T-cell (primary cell): ENCODE measurements around the gene ZNF286A. TPM values are rescaled to one million over a fixed set of nuclear protein-coding genes. Genes with fewer than 3 reads are reported as not detected.
"Not testable (repeated sequence)": the region's sequence is repeated elsewhere in the genome, so short reads cannot be mapped to it uniquely, and the experiment has no call there.

ENCODE experiments used
- ATAC-seq, 4 experiments: fragments of 200-7000 bp in 3 of 4; fragments of 150-1000 bp in 1 of 4; cut with Tn5 transposase; replicated peaks in 1 of 4; 1 replicate in 3 of 4; 2 replicates in 1 of 4; pipeline ENCODE4 v1.10.0; 2021; ENCODE audit warnings: moderate library complexity in 3 of 4, mild to moderate bottlenecking in 2 of 4, moderate number of reproducible peaks in 1 of 4
- CTCF ChIA-PET, 2 donors: fragments of 300-600 bp; sonication (Branson Sonifier 250); formaldehyde crosslinking; loops; one replicate each; lab custom pipeline; 2022; ENCODE audit warnings: antibody characterized with exemption in 2 of 2; lab: Charles Lee
- POLR2A ChIA-PET, 2 donors: fragments of 300-600 bp; sonication (Branson Sonifier 250); formaldehyde crosslinking; loops; one replicate each; lab custom pipeline; 2022; ENCODE audit warnings: antibody characterized with exemption in 2 of 2; lab: Charles Lee
- DNase-seq, 35 experiments: peaks; one replicate each; pipeline versions ENCODE4 v3.0.0 to v3.0.0-alpha.2; 2013 to 2023
- H3K27ac ChIP-seq: one replicate; pipeline ENCODE4 v1.5.1; 2013; ENCODE audit warnings: low read length
- H3K27me3 ChIP-seq, 2 experiments: replicated peaks in 1 of 2; 1 replicate in 1 of 2; 2 replicates in 1 of 2; pipeline versions ENCODE4 v1.6.1 to v1.7.0; 2013; ENCODE audit warnings: low read length in 1 of 2, mixed read lengths in 1 of 2; ENCODE audit not compliant: control insufficient read depth in 2 of 2, insufficient read depth in 2 of 2; ENCODE audit errors: extremely low read depth in 1 of 2
- H3K36me3 ChIP-seq, 2 donors: 1 replicate in 1 of 2; 2 replicates in 1 of 2; pipeline versions ENCODE4 v1.6.1 to v1.7.0; 2013; ENCODE audit warnings: low read length in 1 of 2; ENCODE audit not compliant: control insufficient read depth in 2 of 2, insufficient read depth in 1 of 2; ENCODE audit errors: extremely low read depth in 1 of 2
- H3K4me1 ChIP-seq, 2 experiments: 1 replicate in 1 of 2; 2 replicates in 1 of 2; pipeline versions ENCODE4 v1.6.1 to v1.7.0; 2013; ENCODE audit warnings: low read length in 2 of 2, mixed read lengths in 1 of 2; ENCODE audit not compliant: insufficient read depth in 2 of 2, control insufficient read depth in 1 of 2; ENCODE audit errors: extremely low read depth in 1 of 2
- H3K4me3 ChIP-seq, 2 donors: 1 replicate in 1 of 2; 2 replicates in 1 of 2; pipeline versions ENCODE4 v1.5.1 to v1.7.0; 2013; ENCODE audit warnings: mild to moderate bottlenecking in 2 of 2, low read length in 1 of 2, moderate library complexity in 1 of 2; ENCODE audit not compliant: control insufficient read depth in 1 of 2; ENCODE audit errors: extremely low read depth in 1 of 2
- H3K9me3 ChIP-seq: 2 replicates; pipeline ENCODE4 v1.7.0; 2013
- H3K27ac Mint-ChIP-seq, 2 donors: one replicate each; pipeline ENCODE4 v1.8.0; 2020 to 2021; ENCODE audit warnings: mild to moderate bottlenecking in 2 of 2, mixed read lengths in 2 of 2
- H3K27me3 Mint-ChIP-seq, 2 donors: one replicate each; pipeline ENCODE4 v1.8.0; 2021 to 2022; ENCODE audit warnings: mixed read lengths in 2 of 2
- H3K36me3 Mint-ChIP-seq: one replicate; pipeline ENCODE4 v1.8.0; 2021; ENCODE audit warnings: mixed read lengths
- H3K4me1 Mint-ChIP-seq, 3 donors: one replicate each; pipeline ENCODE4 v1.8.0; 2020 to 2022; ENCODE audit warnings: mixed read lengths in 3 of 3, mild to moderate bottlenecking in 1 of 3
- H3K4me3 Mint-ChIP-seq, 3 donors: one replicate each; pipeline ENCODE4 v1.8.0; 2020 to 2022; ENCODE audit warnings: mild to moderate bottlenecking in 3 of 3, mixed read lengths in 3 of 3, moderate library complexity in 3 of 3
- H3K9me3 Mint-ChIP-seq, 3 donors: one replicate each; pipeline ENCODE4 v1.8.0; 2020 to 2022; ENCODE audit warnings: mixed read lengths in 3 of 3
- WGBS: methylation state at CpG from one replicate; pipeline ENCODE4 v1.1.5; 2013; ENCODE audit warnings: missing lambda C conversion rate; ENCODE audit not compliant: insufficient coverage; 5-methylcytosine and 5-hydroxymethylcytosine counted together
- total RNA-seq, 35 experiments: library from RNA in 6 of 35; stranded (reverse) in 6 of 35; fragments of 120-200 nt in 1 of 35; gene quantifications; one replicate each; pipeline versions ENCODE4 v1.2.1 to v1.2.4 and lab custom pipeline; 2013 to 2026

Gene ZNF286A
- total RNA-seq, 5 donors from 2014 or later (not counting 1 experiment from before 2014, with no cell fraction given): 15.9 to 44.3 (median 26.0) TPM

DNA sequence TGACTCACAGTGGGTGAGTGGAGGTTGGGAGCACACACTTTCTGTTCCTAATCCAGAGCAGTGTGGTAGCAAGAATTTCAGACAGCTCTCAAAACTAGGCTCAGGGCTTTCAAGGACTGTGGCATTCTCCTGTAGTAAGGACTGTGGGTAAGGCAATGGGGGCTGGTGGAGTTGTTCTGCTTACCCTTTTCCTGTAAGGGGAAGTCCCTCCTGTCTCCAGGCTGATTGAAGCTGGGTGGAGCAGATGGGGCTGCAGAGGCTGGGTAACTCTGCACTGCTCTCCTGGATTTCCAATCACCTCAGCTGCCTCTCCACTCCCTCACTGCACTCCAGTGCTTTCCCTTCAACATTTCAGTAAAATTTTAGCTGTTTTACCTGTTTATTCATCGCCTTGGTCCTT is 12.1 kb upstream of the ZNF286A start:
- DNase-seq, H3K27me3 ChIP-seq, ATAC-seq, H3K36me3 Mint-ChIP-seq, H3K9me3 Mint-ChIP-seq, H3K36me3 ChIP-seq, POLR2A ChIA-PET, H3K27me3 Mint-ChIP-seq, H3K27ac ChIP-seq, CTCF ChIA-PET, H3K4me3 Mint-ChIP-seq, H3K4me3 ChIP-seq, H3K9me3 ChIP-seq, H3K27ac Mint-ChIP-seq: not testable (repeated sequence)
- WGBS: no CpG with 5 or more reads among the region's 1 CpG
- peaks cover 0 to 13% of the 10 kb centered on the region in 2 experiments for H3K4me1 ChIP-seq
- peaks cover 16 to 19% (median 16%) of the 10 kb centered on the region in 3 donors for H3K4me1 Mint-ChIP-seq

DNA sequence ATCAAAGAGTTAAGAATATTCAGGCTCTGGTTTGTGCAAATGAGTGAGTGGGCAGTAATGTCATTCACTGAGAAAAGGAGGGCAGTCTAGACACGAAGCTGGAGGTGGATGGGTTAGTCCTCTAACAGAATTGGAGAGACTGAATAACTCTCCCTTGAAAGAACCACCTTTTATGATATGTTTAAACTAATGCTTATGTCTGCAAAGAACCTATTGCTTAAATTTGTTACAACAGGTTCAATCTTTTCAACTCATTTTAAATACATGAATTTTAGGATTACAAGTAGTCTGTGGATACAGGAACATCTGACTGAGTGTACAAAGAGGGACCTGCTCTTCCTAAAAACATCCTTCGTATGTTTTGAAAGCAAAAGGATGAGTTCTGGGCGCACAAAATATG is 585 bp upstream of the ZNF286A start:
- H3K27me3 Mint-ChIP-seq, H3K36me3 ChIP-seq, H3K27me3 ChIP-seq, H3K9me3 Mint-ChIP-seq, CTCF ChIA-PET, H3K9me3 ChIP-seq, POLR2A ChIA-PET, H3K4me1 ChIP-seq: not testable (repeated sequence)
- H3K4me1 Mint-ChIP-seq: peaks cover 6 to 19% (median 12%) of the 10 kb centered on the region in 3 donors
- peaks cover 10% of the 10 kb centered on the region for H3K36me3 Mint-ChIP-seq
- peak overlapping the region; percentile 87 to 95 for H3K27ac Mint-ChIP-seq
- Histone ChIP-seq H3K4me3 (peak overlapping the region; percentile 70 to 72), H3K27ac (peak overlapping the region; percentile 77)
- WGBS: no CpG with 5 or more reads among the region's 3 CpGs
- ATAC-seq (peak in 1 of 4 experiments; percentile 0), DNase-seq (peak in 1 of 35 experiments; percentile 12)
- peak overlapping the region; percentile 92 to 98 (median 92) for H3K4me3 Mint-ChIP-seq

GRCh38 chr17:15699937-15700336 is 385 bp downstream of the ZNF286A start:
- peaks cover 15% of the 10 kb centered on the region for H3K36me3 Mint-ChIP-seq
- Histone ChIP-seq H3K27ac (peak overlapping the region; percentile 77), H3K4me3 (peak overlapping the region in 1 of 2 donors; percentile 70)
- H3K27me3 ChIP-seq, H3K27me3 Mint-ChIP-seq, DNase-seq, H3K9me3 ChIP-seq, CTCF ChIA-PET, H3K36me3 ChIP-seq, H3K9me3 Mint-ChIP-seq, H3K4me1 ChIP-seq, POLR2A ChIA-PET: not testable (repeated sequence)
- WGBS: no CpG with 5 or more reads among the region's 21 CpGs
- ATAC-seq: peak; percentile 3 to 15 (median 7)
- peak overlapping the region; percentile 92 to 98 (median 92) for H3K4me3 Mint-ChIP-seq
- H3K27ac Mint-ChIP-seq: peak overlapping the region; percentile 87 to 95
- peaks cover 6 to 19% (median 12%) of the 10 kb centered on the region in 3 donors for H3K4me1 Mint-ChIP-seq

DNA sequence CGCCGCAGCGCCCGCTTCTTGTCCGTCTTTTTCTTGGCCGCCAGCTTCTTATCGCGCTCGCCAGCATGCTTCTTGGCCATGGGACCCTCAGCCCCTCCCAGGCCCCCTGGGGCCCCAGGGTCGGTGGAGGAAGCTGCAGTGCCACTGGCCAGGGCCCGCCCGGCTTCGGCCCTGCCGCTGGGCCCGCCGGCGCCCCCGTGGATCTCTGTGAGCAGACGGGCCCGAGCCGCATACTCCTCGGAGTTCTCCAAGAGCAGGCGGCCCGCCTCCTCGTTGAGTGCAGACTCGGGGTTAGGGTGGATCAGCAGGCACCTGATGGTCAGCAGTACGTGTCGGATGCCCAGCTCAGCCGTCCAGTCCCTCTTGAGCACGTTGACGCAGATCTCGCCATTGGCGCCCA is 4.7 kb downstream of the ZNF286A start:
- ATAC-seq, H3K4me1 ChIP-seq, H3K4me3 Mint-ChIP-seq, H3K9me3 ChIP-seq, H3K4me3 ChIP-seq, H3K27ac ChIP-seq, H3K27me3 ChIP-seq, H3K27me3 Mint-ChIP-seq, DNase-seq, H3K4me1 Mint-ChIP-seq, CTCF ChIA-PET, H3K27ac Mint-ChIP-seq: not testable (repeated sequence)
- 99% methylated on average over 14 of the region's 33 CpGs for WGBS
- POLR2A ChIA-PET: interaction anchor here in 1 of 2 donors (0.6 kb wide), 1 partner anchor 1381 kb away, joined by 3 read pairs; no protein-coding TSS in a partner anchor
- H3K36me3 ChIP-seq: peaks cover 0 to 20% of the 10 kb centered on the region in 2 donors
- Mint-ChIP-seq H3K36me3 (peaks cover 50% of the 10 kb centered on the region), H3K9me3 (peaks cover 6 to 18% (median 15%) of the 10 kb centered on the region in 3 donors)

GRCh38 chr17:15704813-15705212 is 5.3 kb downstream of the ZNF286A start:
- H3K4me3 Mint-ChIP-seq, H3K9me3 ChIP-seq, CTCF ChIA-PET, H3K4me1 ChIP-seq, H3K27me3 Mint-ChIP-seq, H3K27me3 ChIP-seq, H3K27ac Mint-ChIP-seq, H3K4me1 Mint-ChIP-seq, H3K4me3 ChIP-seq, H3K27ac ChIP-seq, DNase-seq, ATAC-seq: not testable (repeated sequence)
- 99% methylated on average over 23 of the region's 32 CpGs for WGBS
- peaks cover 0 to 20% of the 10 kb centered on the region in 2 donors for H3K36me3 ChIP-seq
- Mint-ChIP-seq H3K9me3 (peaks cover 6 to 24% (median 19%) of the 10 kb centered on the region in 3 donors), H3K36me3 (peaks cover 56% of the 10 kb centered on the region)
- POLR2A ChIA-PET: interaction anchor here in 1 of 2 donors (0.6 kb wide), 1 partner anchor 1381 kb away, joined by 3 read pairs; no protein-coding TSS in a partner anchor

DNA sequence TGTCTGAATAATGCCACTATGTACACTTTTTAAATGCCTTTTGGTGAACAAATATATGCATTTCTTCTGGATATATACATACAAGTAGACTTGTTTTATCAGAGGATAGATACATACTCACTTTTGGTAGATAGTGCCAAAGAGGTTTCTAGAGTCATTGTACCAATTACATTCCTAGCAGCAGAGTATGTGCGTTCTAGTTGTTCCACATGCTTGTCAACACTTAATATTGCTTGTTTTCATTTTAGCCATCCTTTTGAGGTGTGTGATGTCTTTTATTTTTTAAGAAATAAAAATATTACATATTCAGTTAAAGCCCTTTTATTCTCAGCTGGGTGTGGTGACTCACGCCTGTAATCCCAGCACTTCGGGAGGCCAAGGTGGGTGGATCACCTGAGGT is 9.3 kb downstream of the ZNF286A start:
- H3K9me3 ChIP-seq, H3K27me3 ChIP-seq, CTCF ChIA-PET, H3K4me3 ChIP-seq, DNase-seq, POLR2A ChIA-PET, H3K4me1 ChIP-seq, H3K27ac Mint-ChIP-seq, H3K4me3 Mint-ChIP-seq, H3K27me3 Mint-ChIP-seq, H3K27ac ChIP-seq, H3K4me1 Mint-ChIP-seq, ATAC-seq: not testable (repeated sequence)
- WGBS: no CpG with 5 or more reads among the region's 3 CpGs
- Mint-ChIP-seq H3K36me3 (peaks cover 63% of the 10 kb centered on the region), H3K9me3 (peaks cover 6 to 31% (median 23%) of the 10 kb centered on the region in 3 donors)
- H3K36me3 ChIP-seq: peaks cover 0 to 20% of the 10 kb centered on the region in 2 donors
